ENCODE measurements around the gene RAD51D.

RAD51D gene

DNA sequence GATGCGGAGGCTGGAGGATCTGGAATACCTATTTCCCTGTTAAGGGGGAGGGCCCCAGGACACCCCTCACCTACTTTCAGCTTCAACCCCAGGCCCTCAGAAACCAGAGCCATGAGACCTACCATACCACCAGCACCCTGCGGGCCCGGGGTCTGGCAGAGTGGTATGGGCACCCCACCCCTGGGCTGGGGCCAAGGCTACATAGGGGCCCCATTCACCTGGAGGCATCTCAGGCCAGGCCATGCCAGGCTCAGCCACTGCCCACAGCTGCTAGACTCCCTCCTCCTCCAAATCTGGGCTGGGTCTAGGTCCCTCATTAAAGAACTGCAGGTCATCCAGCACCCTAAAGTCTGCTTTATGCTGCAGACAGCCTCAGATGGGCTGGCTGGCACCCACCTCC lies 10.7 kb upstream of the RAD51D start:
- H3K4me3 ChIP-seq (ENCODE audit: control insufficient read depth, low read depth, low read length): no peak overlapping the region
- no peak for DNase-seq (ENCODE audit: low read depth)
- TF ChIP-seq, protein P1, sequence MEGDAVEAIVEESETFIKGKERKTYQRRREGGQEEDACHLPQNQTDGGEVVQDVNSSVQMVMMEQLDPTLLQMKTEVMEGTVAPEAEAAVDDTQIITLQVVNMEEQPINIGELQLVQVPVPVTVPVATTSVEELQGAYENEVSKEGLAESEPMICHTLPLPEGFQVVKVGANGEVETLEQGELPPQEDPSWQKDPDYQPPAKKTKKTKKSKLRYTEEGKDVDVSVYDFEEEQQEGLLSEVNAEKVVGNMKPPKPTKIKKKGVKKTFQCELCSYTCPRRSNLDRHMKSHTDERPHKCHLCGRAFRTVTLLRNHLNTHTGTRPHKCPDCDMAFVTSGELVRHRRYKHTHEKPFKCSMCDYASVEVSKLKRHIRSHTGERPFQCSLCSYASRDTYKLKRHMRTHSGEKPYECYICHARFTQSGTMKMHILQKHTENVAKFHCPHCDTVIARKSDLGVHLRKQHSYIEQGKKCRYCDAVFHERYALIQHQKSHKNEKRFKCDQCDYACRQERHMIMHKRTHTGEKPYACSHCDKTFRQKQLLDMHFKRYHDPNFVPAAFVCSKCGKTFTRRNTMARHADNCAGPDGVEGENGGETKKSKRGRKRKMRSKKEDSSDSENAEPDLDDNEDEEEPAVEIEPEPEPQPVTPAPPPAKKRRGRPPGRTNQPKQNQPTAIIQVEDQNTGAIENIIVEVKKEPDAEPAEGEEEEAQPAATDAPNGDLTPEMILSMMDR (IDR thresholded peaks at IDR 0.05; ENCODE audit: control insufficient read depth, insufficient read depth, low read depth, low read length, missing control alignments): no peak

DNA sequence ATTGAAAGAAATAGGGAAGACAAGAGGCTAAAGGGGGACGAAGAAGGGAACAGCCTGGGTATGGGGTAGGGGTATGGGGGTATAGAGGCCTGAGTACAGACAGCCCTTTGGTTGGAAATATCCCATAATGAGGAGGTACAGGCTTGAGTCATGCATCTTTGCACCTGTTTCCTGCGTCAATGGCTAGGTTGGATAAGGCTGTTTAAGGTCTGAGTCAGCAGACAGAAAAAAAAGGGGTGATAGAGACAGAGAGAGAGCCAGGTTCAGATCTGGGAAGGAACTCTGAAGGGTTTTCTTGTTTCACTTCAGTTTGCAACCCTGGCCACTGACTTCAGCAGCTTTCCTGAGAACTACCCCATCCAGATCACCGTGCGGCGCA lies 10.3 kb upstream of the RAD51D start:
- TF ChIP-seq, protein P1 (IDR thresholded peaks at IDR 0.05; ENCODE audit: control insufficient read depth, insufficient read depth, low read depth, low read length, missing control alignments): no peak
- no peak overlapping the region for H3K4me3 ChIP-seq (ENCODE audit: control insufficient read depth, low read depth, low read length)
- no peak for DNase-seq (ENCODE audit: low read depth)

DNA sequence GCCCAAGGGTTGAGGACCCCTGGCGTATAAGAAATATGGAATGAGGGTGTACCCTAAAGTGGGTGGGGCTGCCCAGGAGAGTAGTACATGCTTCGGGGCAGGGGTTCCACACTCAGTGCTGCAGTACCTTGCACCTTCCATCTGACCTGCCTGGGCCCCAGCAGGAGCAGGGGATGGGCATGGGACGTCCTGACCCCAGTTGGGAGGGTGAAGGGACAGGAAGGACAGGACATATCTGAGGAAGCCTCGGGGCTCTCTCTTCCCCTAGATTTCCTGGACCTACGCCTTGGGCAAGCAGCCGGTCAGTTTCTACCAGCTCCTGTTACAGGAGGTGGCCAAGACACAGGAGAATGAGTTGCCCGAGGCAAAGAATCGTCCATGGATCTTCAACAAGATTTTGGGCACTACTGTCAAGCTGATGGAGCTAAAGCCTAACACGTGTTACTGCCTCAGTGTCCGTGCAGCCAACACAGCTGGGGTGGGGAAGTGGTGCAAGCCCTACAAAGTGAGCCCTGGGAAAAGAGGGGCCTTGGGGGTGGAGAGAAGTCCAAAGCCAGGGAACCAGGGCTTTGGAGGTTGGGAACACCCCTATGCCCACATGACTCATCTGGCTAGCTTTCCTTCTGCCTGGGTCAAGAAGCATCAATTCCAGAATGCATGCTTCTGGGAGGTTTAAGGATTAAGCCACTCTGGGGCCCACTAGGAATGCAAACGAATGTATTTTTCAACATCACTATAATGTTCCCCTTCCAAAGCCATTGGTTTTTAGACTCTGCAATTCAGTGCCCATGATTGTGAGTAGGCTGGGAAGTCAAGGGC lies 9.7 kb upstream of the RAD51D start:
- H3K4me3 ChIP-seq (ENCODE audit: control insufficient read depth, low read depth, low read length): no peak overlapping the region
- DNase-seq (ENCODE audit: low read depth): no peak
- TF ChIP-seq, protein P1 (IDR thresholded peaks at IDR 0.05; ENCODE audit: control insufficient read depth, insufficient read depth, low read depth, low read length, missing control alignments): no peak

DNA sequence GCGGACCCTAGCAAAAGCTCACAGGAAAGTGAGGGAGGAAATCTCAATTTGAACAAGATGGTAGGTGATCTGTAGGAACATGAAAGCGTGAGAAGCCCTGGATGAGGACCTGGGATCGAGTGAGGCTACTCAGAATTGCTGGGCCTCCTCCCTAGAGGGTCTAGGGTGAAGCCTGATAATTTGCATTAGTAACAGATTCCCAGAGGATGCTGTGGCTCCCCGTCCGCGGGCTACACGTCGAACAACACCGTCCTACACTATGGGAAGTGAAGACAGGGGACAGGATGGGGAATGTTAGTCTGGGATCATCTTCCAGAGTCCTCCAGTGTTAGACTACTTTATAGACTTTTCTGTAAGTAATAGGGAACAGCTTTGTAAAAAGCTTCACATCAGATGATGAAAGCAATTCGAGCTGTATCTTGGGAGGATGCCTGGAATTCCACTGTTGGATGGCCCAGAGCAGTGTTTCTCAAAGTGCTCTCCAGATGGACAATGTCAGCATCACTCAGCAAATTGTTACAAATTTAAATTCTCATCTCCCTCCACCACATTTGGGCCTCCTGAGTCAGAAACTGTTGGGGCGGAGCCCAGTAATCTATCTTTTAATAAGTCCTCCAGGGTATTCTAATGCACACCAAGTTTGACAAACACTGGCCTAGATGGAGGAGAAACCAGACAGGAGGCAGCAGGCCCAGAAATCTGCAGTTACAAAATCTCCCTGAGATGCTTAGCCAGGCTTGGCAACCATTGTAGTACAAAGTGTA lies 8.3 kb upstream of the RAD51D start:
- DNase-seq (ENCODE audit: low read depth): peak; percentile 75
- TF ChIP-seq, protein P1 (IDR thresholded peaks at IDR 0.05; ENCODE audit: control insufficient read depth, insufficient read depth, low read depth, low read length, missing control alignments): no peak

DNA sequence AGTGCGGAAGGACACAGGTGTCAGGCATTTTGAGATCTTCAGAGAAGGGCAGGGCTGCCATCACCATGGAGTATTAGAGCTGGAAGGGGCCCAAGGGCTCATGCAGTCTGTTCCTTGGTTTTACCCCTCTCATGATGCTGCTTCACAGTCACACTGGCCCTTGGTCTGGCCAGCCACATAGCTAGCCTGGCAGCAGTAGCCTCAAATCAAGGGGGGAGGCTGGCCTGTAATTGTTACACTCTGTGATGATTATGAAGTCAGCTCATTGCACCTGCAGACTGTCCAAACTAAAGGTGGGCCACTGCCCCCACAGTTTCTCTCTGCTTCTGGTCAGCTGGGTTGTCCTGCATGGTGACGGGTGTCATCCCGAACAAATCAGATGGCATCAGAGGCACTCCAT lies 1.7 kb upstream of the RAD51D start, which contains the start of gene FNDC8:
FNDC8 (plus strand) TSS at position 301 of the 400 bp plus-strand sequence; CDS start at position 380, 79 bp downstream.
- DNase-seq (ENCODE audit: low read depth): no peak
- H3K4me3 ChIP-seq (ENCODE audit: control insufficient read depth, low read depth, low read length): no peak within 1 kb of the TSS
- TF ChIP-seq, protein P1 (IDR thresholded peaks at IDR 0.05; ENCODE audit: control insufficient read depth, insufficient read depth, low read depth, low read length, missing control alignments): no peak

More for the DNA sequence above, 8.3 kb upstream of the RAD51D start:
- no peak overlapping the region for H3K4me3 ChIP-seq (ENCODE audit: control insufficient read depth, low read depth, low read length)

DNA sequence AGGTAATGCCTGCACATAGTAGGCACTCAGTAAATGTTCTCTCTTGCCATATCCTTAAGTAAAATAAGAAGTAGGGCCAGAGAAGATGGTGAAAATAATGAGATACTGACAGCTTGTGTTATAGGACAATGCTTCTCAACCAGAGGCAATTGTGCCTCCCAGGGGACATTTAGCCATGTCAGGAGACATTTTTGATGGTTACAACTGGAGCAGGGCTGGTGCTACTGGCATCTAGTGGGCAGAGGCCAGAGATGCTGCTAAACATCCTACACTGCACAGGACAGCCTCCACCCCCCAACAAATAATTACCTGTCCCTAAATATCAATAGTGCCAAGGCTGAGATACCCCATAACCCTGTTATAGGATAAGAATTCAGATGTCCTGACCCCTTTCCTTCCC lies 1.7 kb downstream of the RAD51D start:
- TF ChIP-seq, protein P1 (IDR thresholded peaks at IDR 0.05; ENCODE audit: control insufficient read depth, insufficient read depth, low read depth, low read length, missing control alignments): peak; percentile 34
- no peak overlapping the region for H3K4me3 ChIP-seq (ENCODE audit: control insufficient read depth, low read depth, low read length)
- no peak for DNase-seq (ENCODE audit: low read depth)
